HG03442 (cell line): ENCODE data around the gene UACA.
"Not testable (repeated sequence)": the region's sequence is repeated elsewhere in the genome, so short reads cannot be mapped to it uniquely, and the experiment has no call there.

Experiments
- ATAC-seq: cut with Tn5 transposase; IDR thresholded peaks from one replicate; pipeline ENCODE4 v1.9.1; 2021; ENCODE audit warnings: mild to moderate bottlenecking, moderate library complexity; ENCODE audit not compliant: unreplicated experiment

Gene UACA, protein sequence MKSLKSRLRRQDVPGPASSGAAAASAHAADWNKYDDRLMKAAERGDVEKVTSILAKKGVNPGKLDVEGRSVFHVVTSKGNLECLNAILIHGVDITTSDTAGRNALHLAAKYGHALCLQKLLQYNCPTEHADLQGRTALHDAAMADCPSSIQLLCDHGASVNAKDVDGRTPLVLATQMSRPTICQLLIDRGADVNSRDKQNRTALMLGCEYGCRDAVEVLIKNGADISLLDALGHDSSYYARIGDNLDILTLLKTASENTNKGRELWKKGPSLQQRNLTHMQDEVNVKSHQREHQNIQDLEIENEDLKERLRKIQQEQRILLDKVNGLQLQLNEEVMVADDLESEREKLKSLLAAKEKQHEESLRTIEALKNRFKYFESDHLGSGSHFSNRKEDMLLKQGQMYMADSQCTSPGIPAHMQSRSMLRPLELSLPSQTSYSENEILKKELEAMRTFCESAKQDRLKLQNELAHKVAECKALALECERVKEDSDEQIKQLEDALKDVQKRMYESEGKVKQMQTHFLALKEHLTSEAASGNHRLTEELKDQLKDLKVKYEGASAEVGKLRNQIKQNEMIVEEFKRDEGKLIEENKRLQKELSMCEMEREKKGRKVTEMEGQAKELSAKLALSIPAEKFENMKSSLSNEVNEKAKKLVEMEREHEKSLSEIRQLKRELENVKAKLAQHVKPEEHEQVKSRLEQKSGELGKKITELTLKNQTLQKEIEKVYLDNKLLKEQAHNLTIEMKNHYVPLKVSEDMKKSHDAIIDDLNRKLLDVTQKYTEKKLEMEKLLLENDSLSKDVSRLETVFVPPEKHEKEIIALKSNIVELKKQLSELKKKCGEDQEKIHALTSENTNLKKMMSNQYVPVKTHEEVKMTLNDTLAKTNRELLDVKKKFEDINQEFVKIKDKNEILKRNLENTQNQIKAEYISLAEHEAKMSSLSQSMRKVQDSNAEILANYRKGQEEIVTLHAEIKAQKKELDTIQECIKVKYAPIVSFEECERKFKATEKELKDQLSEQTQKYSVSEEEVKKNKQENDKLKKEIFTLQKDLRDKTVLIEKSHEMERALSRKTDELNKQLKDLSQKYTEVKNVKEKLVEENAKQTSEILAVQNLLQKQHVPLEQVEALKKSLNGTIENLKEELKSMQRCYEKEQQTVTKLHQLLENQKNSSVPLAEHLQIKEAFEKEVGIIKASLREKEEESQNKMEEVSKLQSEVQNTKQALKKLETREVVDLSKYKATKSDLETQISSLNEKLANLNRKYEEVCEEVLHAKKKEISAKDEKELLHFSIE (N-terminal part only)

GRCh38 chr15:70763120-70763949 lies at the start of gene UACA:
TSS of gene UACA (minus strand) at chr15:70763558. CDS start at chr15:70763407, 151 bp downstream.
- peak; percentile 94 for ATAC-seq

DNA sequence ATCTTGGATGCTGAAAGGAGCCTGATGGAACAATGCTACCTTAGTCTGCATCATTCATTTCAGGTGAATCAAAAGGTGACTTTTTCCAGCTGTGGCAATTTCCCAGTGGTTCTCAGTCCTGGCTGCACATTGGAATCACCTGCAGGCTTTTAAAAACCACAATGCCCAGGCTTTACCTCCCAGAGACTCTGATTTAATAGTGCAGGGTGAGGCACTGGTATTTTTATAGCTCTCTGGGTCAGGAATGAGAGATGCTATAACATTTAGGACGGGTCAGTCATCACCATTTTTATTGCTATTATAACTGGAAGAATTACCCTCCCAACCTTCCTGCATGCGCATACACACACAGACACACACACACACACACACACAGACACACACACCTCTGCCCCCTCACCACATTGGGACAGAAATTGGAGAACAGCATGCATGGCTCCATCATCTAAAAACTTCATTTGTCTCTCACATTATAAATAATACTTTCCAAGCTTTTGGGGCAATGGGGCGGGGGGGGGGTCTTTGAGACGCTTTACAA lies 49.5 kb upstream of the UACA start:
- ATAC-seq, result no peak

- no peak for ATAC-seq
Observed at GRCh38 chr15:70810916-70811578, 47.7 kb upstream of the UACA start.

DNA sequence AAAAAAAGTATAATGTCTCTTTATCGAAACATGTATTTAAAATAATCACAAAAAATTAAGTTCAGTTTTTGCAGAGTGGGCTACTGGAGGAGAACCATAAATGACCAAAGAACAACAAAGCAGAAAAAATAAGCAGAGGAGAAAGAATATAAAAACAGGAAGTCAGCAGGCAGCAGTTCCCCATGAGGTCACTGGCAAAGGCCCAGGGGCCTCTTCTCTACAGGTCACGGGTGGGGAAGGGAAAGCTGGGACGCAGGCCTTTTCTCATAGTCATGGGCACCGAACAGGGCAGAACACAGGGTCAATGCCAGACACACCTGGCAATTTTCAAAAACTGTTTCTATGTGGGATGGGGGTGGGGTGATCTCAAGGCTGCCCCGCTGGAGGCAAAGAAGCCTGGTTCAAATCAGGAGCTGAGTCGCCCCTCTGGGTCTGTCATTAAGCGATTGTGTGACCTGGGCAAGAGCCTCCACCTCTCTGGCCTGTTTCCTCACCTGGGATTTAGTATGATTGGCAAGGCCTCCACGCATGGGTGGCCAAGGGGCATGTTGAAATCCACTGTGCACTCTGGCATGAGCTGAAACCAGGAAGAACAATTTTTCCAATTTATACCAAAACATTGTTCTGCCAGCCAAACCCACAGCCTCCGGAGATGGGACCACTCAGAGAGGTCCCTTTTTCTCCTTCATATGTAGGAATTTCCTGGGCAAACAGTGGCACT lies 43.8 kb upstream of the UACA start:
- ATAC-seq, result no peak

DNA sequence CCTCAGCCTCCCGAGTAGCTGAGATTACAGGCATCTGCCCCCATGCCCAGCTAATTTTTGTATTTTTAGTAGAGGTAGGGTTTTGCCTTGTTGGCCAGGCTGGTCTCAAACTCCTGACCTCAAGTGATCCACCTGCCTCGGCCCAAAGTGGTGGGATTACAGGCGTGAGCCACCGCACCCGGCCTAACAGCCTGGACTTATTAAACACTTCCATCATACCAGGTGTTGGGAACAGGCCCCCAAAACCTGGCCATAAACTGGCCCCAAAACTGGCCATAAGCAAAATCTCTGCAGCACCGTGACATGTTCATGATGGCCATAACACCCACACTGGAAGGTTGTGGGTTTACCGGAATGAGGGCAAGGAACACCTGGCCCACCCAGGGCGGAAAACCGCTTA lies 41.0 kb upstream of the UACA start:
- ATAC-seq, result not testable (repeated sequence)

DNA sequence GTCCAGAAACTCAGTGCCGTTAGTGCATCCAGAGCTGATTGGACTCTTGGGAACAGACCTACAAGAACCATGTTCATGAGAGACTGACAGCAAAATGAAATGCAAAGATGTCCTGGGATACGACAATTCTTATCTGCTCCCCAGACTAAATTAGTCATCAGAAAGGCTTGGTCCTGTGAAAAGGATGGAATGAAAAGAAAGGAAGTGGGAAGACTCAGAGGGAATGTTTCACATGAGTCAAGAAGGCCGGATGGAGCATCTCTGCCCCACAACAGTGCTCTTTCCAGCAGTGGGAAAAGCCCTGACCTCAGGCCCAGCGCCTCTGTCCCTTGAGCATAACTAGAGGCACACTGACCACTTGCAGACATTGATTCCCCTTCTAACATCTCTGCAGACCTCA lies 39.3 kb upstream of the UACA start:
- no peak for ATAC-seq

DNA sequence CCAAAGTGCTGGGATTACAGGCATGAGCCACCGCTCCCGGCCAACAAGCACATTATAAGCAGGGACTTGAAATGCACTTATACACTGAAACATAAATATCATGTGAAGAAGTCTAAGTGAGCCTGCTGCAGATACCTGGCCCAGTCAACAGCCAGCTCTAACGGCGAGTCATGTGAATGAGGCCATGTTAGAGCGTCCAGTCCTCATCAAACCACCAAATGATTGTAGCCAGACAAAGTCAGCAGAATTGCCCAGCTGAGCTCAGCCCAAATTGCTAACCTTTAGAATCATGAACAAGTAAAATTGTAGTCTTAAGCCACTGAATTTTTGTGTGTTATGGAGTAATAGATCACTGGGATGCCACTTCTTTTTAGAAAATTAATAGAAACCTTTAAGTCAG lies 37.8 kb upstream of the UACA start:
- ATAC-seq, result no peak

DNA sequence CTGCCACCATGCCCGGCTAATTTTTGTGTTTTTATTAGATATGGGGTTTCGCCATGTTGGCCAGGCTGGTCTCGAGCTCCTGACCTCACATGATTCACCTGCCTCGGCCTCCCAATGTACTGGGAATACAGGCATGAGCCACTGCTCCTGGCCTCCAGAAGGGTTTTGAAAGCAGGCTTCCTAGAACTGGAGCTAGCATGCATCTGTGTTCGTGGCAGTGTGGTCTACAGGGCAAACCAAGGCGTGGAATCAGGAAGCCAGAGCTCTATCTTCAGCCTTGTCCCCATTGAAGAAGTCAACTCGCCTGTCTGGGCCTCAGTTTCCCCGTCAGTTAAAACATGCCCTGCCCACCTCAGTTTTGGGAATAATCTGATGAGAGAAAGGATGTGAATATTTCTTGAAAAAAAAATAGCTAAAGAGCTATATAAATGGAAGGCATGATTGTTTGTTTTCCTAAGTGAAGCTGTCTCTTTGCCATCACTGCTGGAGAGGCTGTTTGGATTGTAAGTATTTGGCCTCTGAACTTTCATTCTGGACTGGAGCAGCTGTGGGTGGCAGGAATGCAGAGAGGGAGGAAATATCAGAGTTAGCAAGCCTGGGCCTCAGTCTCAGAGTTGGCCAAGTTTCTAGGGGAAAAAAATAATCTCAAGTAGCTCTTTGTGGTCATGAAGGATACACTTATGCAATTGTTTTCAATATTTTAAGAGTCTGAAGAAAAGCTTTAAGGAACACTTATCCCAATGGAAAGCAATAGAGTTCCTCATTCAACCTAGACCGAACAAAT lies 36.5 kb upstream of the UACA start:
- no peak for ATAC-seq

- no peak for ATAC-seq
Observed at GRCh38 chr15:70797464-70797863, 34.1 kb upstream of the UACA start.

DNA sequence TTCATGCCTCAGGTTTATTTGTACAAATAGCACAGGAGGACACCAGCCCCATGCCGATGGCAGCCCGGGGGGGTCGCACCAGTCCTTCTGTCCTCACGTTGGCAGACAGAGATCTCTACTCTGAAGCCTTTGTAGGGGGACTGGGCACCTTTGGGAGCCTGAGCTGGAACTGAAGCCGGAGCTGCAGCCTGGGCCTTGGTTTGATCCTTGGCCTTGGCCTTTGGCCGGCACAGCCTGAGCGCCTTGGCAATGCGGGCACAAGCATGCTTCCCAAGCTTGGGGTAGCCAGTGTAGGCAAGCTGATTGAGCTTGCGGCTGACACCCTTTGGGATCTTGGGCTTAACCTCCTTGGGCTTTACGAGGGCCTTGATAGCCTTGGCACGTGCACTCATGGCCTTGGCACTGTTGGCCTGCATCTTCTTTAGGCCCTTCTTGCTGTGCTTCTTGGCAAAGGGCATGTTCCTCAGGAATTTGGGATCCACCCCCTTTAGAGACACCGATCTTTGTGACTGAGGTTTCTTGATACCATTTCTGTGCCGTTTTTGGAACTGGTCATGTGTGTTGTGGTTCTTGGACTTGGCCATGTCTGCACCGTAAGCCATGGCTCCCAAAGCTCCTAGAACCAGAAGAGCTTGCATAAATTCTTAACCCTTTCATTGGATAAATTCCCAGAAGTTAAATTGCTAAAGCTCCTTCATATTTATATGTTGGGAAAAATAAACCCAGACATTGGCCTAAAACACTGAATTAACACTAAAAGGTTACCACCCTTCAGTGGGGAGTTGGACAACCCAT lies 33.4 kb upstream of the UACA start:
- ATAC-seq, result no peak

DNA sequence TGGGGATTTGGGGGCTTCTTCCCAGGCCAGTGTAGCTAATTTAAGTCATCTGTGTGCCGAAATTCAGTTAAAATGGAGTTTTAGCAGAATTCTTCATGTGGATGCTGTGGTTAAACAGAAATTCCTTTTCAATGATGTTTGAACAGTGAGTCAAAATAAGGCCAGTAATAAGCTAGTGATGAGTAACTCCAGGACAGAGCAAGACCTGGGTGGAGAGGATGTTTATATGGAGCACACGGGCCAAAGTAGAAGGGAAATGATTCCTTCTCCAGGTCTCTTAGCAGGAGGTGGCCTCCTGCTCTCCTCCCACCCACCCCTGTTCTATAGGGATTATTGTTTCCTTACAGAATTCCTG lies 31.9 kb upstream of the UACA start:
- ATAC-seq, result no peak

GRCh38 chr15:70794596-70795310 lies 31.4 kb upstream of the UACA start:
- no peak for ATAC-seq

DNA sequence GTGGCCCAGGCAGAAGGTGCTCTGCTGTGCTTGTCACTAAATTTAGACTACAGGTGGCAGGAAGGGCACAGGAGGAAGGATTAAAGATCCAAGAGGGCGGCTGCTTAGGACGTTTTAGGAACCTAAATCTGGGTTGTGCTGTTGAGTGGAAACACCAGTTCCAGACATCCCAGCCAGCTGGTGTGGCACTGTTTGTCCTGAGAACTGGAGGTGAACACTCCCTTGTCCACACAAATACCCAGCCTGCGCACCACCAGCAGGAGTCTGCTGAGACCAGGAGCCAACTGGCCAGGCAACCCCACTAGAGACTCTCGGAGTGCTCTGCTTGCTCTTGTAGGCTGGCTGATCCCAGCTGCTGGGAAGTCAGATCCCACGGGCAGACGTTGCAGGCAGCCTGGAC lies 30.3 kb upstream of the UACA start:
- ATAC-seq, result no peak

DNA sequence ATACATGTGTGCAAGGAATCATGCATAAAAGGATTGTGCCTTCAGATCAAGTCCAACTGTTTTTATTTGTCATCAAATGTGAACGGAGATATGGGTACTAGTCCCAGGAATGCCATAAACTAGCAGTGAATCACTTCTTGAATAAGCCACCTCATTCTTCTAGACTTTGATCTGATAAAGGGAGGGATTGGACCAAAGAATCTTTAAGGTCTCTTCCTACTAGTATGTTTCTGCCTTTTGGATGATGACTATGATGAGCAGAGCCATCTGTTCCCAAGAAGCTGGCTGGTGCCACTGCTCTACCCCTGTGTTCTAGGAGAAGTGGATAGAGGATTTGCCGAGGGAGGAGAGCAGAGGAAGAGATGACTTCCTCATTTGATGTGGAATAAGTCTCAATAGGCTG lies 28.8 kb upstream of the UACA start:
- ATAC-seq, result no peak

DNA sequence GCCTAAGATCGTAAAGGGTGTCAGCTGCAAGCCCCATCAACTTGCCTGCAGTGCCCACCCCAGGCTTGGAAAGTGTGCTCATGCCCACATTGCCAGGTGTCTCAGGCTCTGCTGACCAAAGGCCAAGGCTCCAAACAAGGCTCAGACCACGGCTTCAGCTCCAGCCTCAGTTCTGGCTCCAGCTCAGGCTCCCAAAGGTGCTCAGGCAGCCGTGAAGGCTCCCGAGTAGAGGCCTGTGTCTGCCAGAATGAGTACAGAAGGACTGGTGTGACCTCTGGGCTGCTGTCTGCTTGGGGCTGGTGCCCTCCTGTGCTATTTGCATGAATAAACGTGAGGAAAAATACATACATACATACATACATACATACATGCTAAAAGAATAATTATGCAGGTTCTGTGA lies 27.9 kb upstream of the UACA start:
- ATAC-seq, result no peak

DNA sequence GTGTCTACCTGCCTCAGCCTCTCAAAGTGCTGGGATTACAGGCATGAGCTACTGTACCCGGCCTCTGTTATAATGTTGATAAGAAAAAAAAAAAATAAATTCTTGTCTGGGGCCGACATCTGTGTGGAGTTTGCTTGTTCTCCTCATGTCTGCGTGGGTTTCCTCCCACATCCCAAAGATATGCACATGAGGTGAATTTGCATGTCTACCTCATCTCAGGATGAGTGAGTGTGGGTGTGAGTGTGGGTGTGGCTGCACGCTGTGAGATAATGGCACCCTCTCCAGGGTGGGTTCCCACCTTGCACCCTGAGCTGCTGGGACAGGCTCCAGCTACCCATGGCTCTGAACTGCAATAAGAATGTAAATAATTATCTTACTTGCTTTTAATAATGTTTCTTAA lies 25.9 kb upstream of the UACA start:
- ATAC-seq, result no peak
